Cardiac muscle cell (in vitro differentiated cells and primary cell): Measurements from ENCODE around the gene LAPTM5. TPM values are rescaled to one million over a fixed set of nuclear protein-coding genes. Genes with fewer than 3 reads are reported as not detected.

Experiments used
- DNase-seq, 2 donors: peaks; one replicate each; pipeline versions ENCODE4 v3.0.0 to v3.0.0-alpha.2; 2010 to 2017; ENCODE audit warnings: low read depth in 1 of 2, low spot score in 1 of 2
- H3K27ac ChIP-seq: fragments of 200-600 bp; sonication (generic); 2 replicates; pipeline ENCODE4 v1.5.1; 2016
- H3K27me3 ChIP-seq: fragments of 200-600 bp; sonication (generic); 2 replicates; pipeline ENCODE4 v1.6.0; 2016; ENCODE audit warnings: control low read depth
- H3K36me3 ChIP-seq: fragments of 200-600 bp; sonication (generic); 2 replicates; pipeline ENCODE4 v1.5.1; 2016; ENCODE audit warnings: control low read depth
- H3K4me1 ChIP-seq: fragments of 200-600 bp; sonication (generic); 2 replicates; pipeline ENCODE4 v1.8.1; 2017; ENCODE audit warnings: low read depth, mild to moderate bottlenecking, mixed run types
- H3K4me3 ChIP-seq: fragments of 200-600 bp; sonication (generic); 2 replicates; pipeline ENCODE4 v1.5.1; 2016; ENCODE audit warnings: mild to moderate bottlenecking
- H3K9me3 ChIP-seq: fragments of 200-600 bp; sonication (generic); 2 replicates; pipeline ENCODE4 v1.5.1; 2017; ENCODE audit warnings: low read depth, mild to moderate bottlenecking, control low read depth
- CTCF ChIP-seq: IDR thresholded peaks from 2 replicates; pipeline ENCODE4 v1.5.1; 2012; ENCODE audit warnings: low read depth, mild to moderate bottlenecking, low read length
- polyA plus RNA-seq: library from polyadenylated mRNA; unstranded; fragments of >200 nt; fragmentation: Nextera tagmentation; extraction: Ambion mirVana; gene quantifications from 2 replicates; pipeline ENCODE4 v1.2.1, GENCODE V29; 2016
- total RNA-seq: library from RNA; depleted of rRNA; stranded (reverse); fragments of >200 nt; gene quantifications from 2 replicates; pipeline ENCODE4 v1.2.3, GENCODE V29; 2016

The LAPTM5 gene
- total and polyA plus RNA-seq, 2 experiments from 2014 or later = 0.10 to 0.45 TPM

DNA sequence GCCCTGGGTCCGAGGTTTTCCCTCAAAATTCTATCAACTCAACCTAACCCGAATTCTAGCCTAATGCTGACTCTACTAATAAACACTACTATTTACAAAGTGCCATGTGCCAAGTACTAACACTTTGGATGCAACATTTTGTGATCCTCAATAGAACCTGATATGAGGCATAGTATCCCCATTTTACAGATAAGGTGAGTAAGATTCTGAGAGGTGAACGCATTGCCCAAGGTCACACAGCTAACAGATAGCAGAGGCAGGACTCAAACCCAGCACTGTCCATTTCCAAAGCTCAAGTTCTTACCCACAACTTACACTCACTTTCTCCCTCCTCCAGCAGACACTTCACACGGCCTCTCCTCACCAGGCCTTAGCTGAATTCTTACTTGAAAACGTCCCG is 46.0 kb upstream of the LAPTM5 start:
- Histone ChIP-seq H3K4me1 (peaks cover 4% of the 10 kb centered on the region), H3K9me3 (no peaks in the 10 kb centered on the region), H3K4me3 (no peak overlapping the region), H3K27ac (no peak overlapping the region), H3K36me3 (no peaks in the 10 kb centered on the region), H3K27me3 (no peaks in the 10 kb centered on the region)
- no peak for TF ChIP-seq CTCF
- DNase-seq = no peak

DNA sequence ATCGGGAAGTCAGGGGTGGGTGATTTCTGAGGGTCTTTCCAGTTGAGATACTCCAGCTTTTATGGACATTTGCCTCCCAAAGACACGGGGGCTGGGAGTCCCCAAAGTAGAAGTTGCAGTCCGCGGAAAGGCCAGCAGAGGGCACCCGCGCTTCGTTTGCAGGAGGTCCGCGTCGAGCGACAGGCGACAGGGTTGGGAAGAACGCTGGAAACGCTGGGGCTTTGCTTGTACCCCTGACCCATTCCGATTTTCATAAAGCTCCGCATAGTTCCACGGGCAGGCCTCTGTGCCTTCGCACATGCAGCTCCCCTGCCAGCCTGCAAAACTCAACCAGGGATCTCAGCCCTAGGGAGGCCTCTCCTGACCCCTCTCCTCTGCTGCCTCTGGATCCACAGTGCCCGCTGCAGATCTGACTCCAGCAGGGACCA is 44.2 kb upstream of the LAPTM5 start:
- peaks cover 8% of the 10 kb centered on the region for H3K4me1 ChIP-seq
- H3K27ac ChIP-seq = no peak overlapping the region
- H3K36me3 ChIP-seq = no peaks in the 10 kb centered on the region
- peak; percentile 97 for TF ChIP-seq CTCF
- no peaks in the 10 kb centered on the region for H3K27me3 ChIP-seq
- no peak overlapping the region for H3K4me3 ChIP-seq
- peak; percentile 68 to 84 for DNase-seq
- no peaks in the 10 kb centered on the region for H3K9me3 ChIP-seq

GRCh38 chr1:30799233-30799511 is 41.6 kb upstream of the LAPTM5 start:
- DNase-seq = no peak
- Histone ChIP-seq H3K4me3 (no peak overlapping the region), H3K27ac (no peak overlapping the region), H3K9me3 (no peaks in the 10 kb centered on the region), H3K36me3 (no peaks in the 10 kb centered on the region), H3K4me1 (peaks cover 8% of the 10 kb centered on the region), H3K27me3 (no peaks in the 10 kb centered on the region)
- TF ChIP-seq CTCF = no peak

- H3K27ac ChIP-seq = no peak overlapping the region
- no peaks in the 10 kb centered on the region for H3K27me3 ChIP-seq
- H3K4me1 ChIP-seq = peaks cover 8% of the 10 kb centered on the region
- no peaks in the 10 kb centered on the region for H3K36me3 ChIP-seq
- peak in 1 of 2 donors; percentile 61 for DNase-seq
- no peak overlapping the region for H3K4me3 ChIP-seq
- no peak for TF ChIP-seq CTCF
- H3K9me3 ChIP-seq = no peaks in the 10 kb centered on the region
Measured at GRCh38 chr1:30798389-30799232, 41.0 kb upstream of the LAPTM5 start.

DNA sequence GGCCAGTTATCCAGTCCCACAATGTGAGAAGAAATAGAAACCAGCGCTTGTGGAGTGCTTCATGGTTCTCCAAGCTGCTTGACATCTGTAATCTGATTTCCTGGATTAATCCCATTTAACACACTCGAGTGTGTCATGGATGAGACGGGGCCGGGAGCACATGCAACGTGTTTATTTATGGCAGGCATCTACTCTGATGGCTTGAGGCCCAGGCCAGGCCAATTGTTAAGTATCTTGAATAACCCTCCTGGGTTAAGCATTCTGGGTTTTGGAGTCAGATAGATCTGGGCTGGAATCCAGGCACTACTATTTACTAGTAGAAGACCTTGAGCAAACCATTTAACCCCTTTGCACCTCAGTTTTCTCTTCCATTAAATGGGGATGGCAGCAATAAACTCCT is 37.5 kb upstream of the LAPTM5 start:
- TF ChIP-seq CTCF = no peak
- Histone ChIP-seq H3K4me3 (no peak overlapping the region), H3K27me3 (no peaks in the 10 kb centered on the region), H3K9me3 (no peaks in the 10 kb centered on the region), H3K27ac (no peak overlapping the region), H3K4me1 (peaks cover 5% of the 10 kb centered on the region), H3K36me3 (no peaks in the 10 kb centered on the region)
- DNase-seq = no peak
